ENCODE data around the gene KCND3. TPM values are rescaled to one million over a fixed set of nuclear protein-coding genes. Genes with fewer than 3 reads are reported as not detected.

The KCND3 gene
- total and polyA plus RNA-seq, 2 of the 4 experiments (the other 2 are of a cell fraction): under 0.01 to 0.03 TPM

- no peak for TF ChIP-seq SMC3 (IDR thresholded peaks at IDR 0.05; ENCODE audit: low read depth, low read length)
- no peak for TF ChIP-seq CHD1 (IDR thresholded peaks at IDR 0.05; ENCODE audit: low read depth, low read length)
- TF ChIP-seq MAFK (IDR thresholded peaks at IDR 0.05; ENCODE audit: low read depth, low read length): no peak
Measured at GRCh38 chr1:111768625-111769024, 220.8 kb downstream of the KCND3 start (continued).

- no peak overlapping the region for H4K91ac ChIP-seq (ENCODE audit: insufficient read depth, low read depth, low read length)
- POLR2A ChIA-PET (ENCODE audit: unreplicated experiment): no interaction called here
- H4K5ac ChIP-seq (ENCODE audit: low read depth, low read length): no peak overlapping the region
- no peak overlapping the region for H2AK9ac ChIP-seq (replicated peaks; ENCODE audit: low read depth, low read length, poor library complexity)
- H3K9ac ChIP-seq (ENCODE audit: low read depth, low read length): no peak overlapping the region
- H3K14ac ChIP-seq (replicated peaks; ENCODE audit: low read depth, low read length): no peak overlapping the region
- BruUV-seq (replicated peaks): no TSS peak
- H3K9me3 ChIP-seq (ENCODE audit: control insufficient read depth, insufficient read depth, low read length): no peaks in the 10 kb centered on the region
- no peak overlapping the region for H2BK5ac ChIP-seq (ENCODE audit: low read depth, low read length, poor library complexity, severe bottlenecking)
- no peak overlapping the region for H3K4me3 ChIP-seq (ENCODE audit: insufficient read depth, low read depth, low read length)
- H3K27ac ChIP-seq (ENCODE audit: insufficient read depth, low read length): no peak overlapping the region
- no peak overlapping the region for H3K23ac ChIP-seq (ENCODE audit: low read depth, low read length)
- H3K4me1 ChIP-seq (ENCODE audit: control insufficient read depth, insufficient read depth, low read length): no peaks in the 10 kb centered on the region; the same call in 1 of the 2 replicates
- CTCF ChIA-PET: interaction anchor here (0.6 to 1.7 kb wide), 6 partner anchors 9 to 286 kb away, joined by 3 to 5 read pairs (median 4); no protein-coding TSS in a partner anchor
- no peak overlapping the region for H3K18ac ChIP-seq (ENCODE audit: low read depth, low read length)
- H3K36me3 ChIP-seq (ENCODE audit: control insufficient read depth, insufficient read depth, low read length): peaks cover 8% of the 10 kb centered on the region
- no peaks in the 10 kb centered on the region for H4K20me1 ChIP-seq (ENCODE audit: insufficient read depth, low read length)
- H3K56ac ChIP-seq (ENCODE audit: extremely low read depth, insufficient read depth, low read length): no peak overlapping the region
- no peak overlapping the region for H2BK120ac ChIP-seq (ENCODE audit: low read depth, low read length)
- no peaks in the 10 kb centered on the region for H3K27me3 ChIP-seq (ENCODE audit: control insufficient read depth, insufficient read depth, low read length)
- H3K4ac ChIP-seq (ENCODE audit: low read depth, low read length): no peak overlapping the region
- in situ Hi-C loops (cut with MboI; ENCODE audit: low sequenced_read_pairs) (loop anchor here (5.0 to 10.0 kb wide), 2 partner anchors 286 to 543 kb away; partner anchors contain the start of gene CHI3L2), intact Hi-C loops (cut with micrococcal nuclease) (loop anchor here (5.0 to 10.0 kb wide), 3 partner anchors 366 to 567 kb away; no protein-coding TSS in a partner anchor), dilution Hi-C loops (cut with HindIII; ENCODE audit: low sequenced_read_pairs, unreplicated experiment) (loop anchor here (25.0 kb wide), 1 partner anchor 306 kb away; the partner anchor contains the start of gene C1orf162)
- H2AK5ac ChIP-seq (ENCODE audit: low read depth, low read length): no peak overlapping the region
- H2BK15ac ChIP-seq (ENCODE audit: low read depth, low read length): no peak overlapping the region
- H4K8ac ChIP-seq (ENCODE audit: low read depth in 2 of 2, low read length in 2 of 2): no peak overlapping the region
- peak; percentile 48; the same call in 1 of the 2 replicates for ATAC-seq (ENCODE audit: low read depth)
- H2BK20ac ChIP-seq (ENCODE audit: low read depth, low read length): no peak overlapping the region
- no peak for DNase-seq
- H2AFZ ChIP-seq (replicated peaks; ENCODE audit: low read length, poor library complexity): no peak overlapping the region
- H3K9me1 ChIP-seq (ENCODE audit: insufficient read depth, low read length): no peaks in the 10 kb centered on the region
- peaks cover 6 to 7% of the 10 kb centered on the region in 2 experiments for H3K79me1 ChIP-seq (ENCODE audit: low read depth in 1 of 2, low read length in 2 of 2)
- H3K4me2 ChIP-seq (ENCODE audit: low read depth, low read length): no peak overlapping the region
- TF ChIP-seq FOS (IDR thresholded peaks at IDR 0.05; ENCODE audit: low read depth, low read length) (no peak), POLR2A (IDR thresholded peaks at IDR 0.05; ENCODE audit: low read depth, low read length) (no peak), BHLHE40 (IDR thresholded peaks at IDR 0.05; ENCODE audit: low read depth, low read length) (no peak), USF2 (IDR thresholded peaks at IDR 0.05; ENCODE audit: low read depth, low read length) (no peak), MAZ (IDR thresholded peaks at IDR 0.05; ENCODE audit: borderline replicate concordance, low read depth, low read length) (no peak), MAFK (IDR thresholded peaks at IDR 0.05; ENCODE audit: low read depth, low read length) (no peak), RAD21 (IDR thresholded peaks at IDR 0.05; ENCODE audit: low read length) (no peak), CHD1 (IDR thresholded peaks at IDR 0.05; ENCODE audit: low read depth, low read length) (no peak), SMC3 (IDR thresholded peaks at IDR 0.05; ENCODE audit: low read depth, low read length) (no peak), CTCF (conservative IDR thresholded peaks at IDR 0.05; ENCODE audit: low read depth, low read length) (no peak), MXI1 (IDR thresholded peaks at IDR 0.05; ENCODE audit: borderline replicate concordance, low read depth, low read length) (no peak), CEBPB (IDR thresholded peaks at IDR 0.05; ENCODE audit: low read depth, low read length) (no peak), ELK1 (IDR thresholded peaks at IDR 0.05; ENCODE audit: borderline replicate concordance, low read depth, low read length) (no peak), NFE2L2 (IDR thresholded peaks at IDR 0.05; ENCODE audit: low read depth, low read length) (no peak)
Measured at GRCh38 chr1:111768023-111768422, 221.4 kb downstream of the KCND3 start.

Data from IMR-90 (cell line).